ENCODE data around the gene PDGFRA. TPM values are rescaled to one million over a fixed set of nuclear protein-coding genes. Genes with fewer than 3 reads are reported as not detected.

Gene PDGFRA
- polyA plus RNA-seq, 3 donors, result not detected

- TF ChIP-seq CTCF (IDR thresholded peaks at IDR 0.05), result no peak
- no peaks in the 10 kb centered on the region for H3K79me2 ChIP-seq (ENCODE audit: insufficient read depth, low read length)
- peaks cover 0 to 8% of the 10 kb centered on the region in 2 donors for H3K36me3 Mint-ChIP-seq
- peak overlapping the region; percentile 45 for H3K4me2 ChIP-seq (replicated peaks; ENCODE audit: extremely low read depth, low read length, poor library complexity, severe bottlenecking)
- peaks cover 56% of the 10 kb centered on the region for H3K4me1 Mint-ChIP-seq
- H3K27me3 Mint-ChIP-seq (ENCODE audit: low read depth in 3 of 3), result peaks cover 65 to 88% (median 78%) of the 10 kb centered on the region in 3 donors
- peak overlapping the region in 1 of 3 experiments; percentile 51 for H3K4me3 ChIP-seq (replicated peaks in 1 of 3; ENCODE audit: low read depth in 2 of 3, low read length in 3 of 3)
- H4K20me1 ChIP-seq (ENCODE audit: insufficient read depth, low read length), result no peaks in the 10 kb centered on the region
- peaks cover 0 to 45% of the 10 kb centered on the region in 2 donors for H3K9me3 ChIP-seq (replicated peaks in 1 of 2; ENCODE audit: control insufficient read depth in 1 of 2, insufficient read depth in 1 of 2, low read length in 2 of 2)
- H3K36me3 ChIP-seq (replicated peaks in 1 of 2; ENCODE audit: control insufficient read depth in 1 of 2, insufficient read depth in 2 of 2, low read length in 2 of 2), result no peaks in the 10 kb centered on the region
- intact Hi-C loops (cut with micrococcal nuclease), result loop anchor here (2.0 to 10.0 kb wide), 6 partner anchors 323 to 1857 kb away; no protein-coding TSS in a partner anchor
- WGBS (ENCODE audit: insufficient coverage), result 0% methylated on average over 39 of the region's 63 CpGs
- H3K27ac ChIP-seq (ENCODE audit: low read depth in 1 of 2, low read length in 2 of 2), result no peak overlapping the region
- H2AFZ ChIP-seq (ENCODE audit: insufficient read depth, low read depth, low read length, poor library complexity, severe bottlenecking), result peak overlapping the region; percentile 46
- no peak overlapping the region for H3K9ac ChIP-seq (ENCODE audit: insufficient read depth, low read length, poor library complexity, severe bottlenecking)
- peaks cover 0 to 41% (median 16%) of the 10 kb centered on the region in 7 donors for H3K9me3 Mint-ChIP-seq
- H3K27ac Mint-ChIP-seq, result peak overlapping the region in 1 of 7 donors; percentile 11
- no peak for DNase-seq
- H3K4me3 Mint-ChIP-seq, result peak overlapping the region; percentile 75 to 93
- peaks cover 50 to 61% of the 10 kb centered on the region in 2 donors for H3K4me1 ChIP-seq (ENCODE audit: control insufficient read depth in 1 of 2, insufficient read depth in 2 of 2, low read length in 2 of 2)
- H3K27me3 ChIP-seq (ENCODE audit: control insufficient read depth in 2 of 2, insufficient read depth in 2 of 2, low read length in 2 of 2), result peaks cover 49 to 74% of the 10 kb centered on the region in 2 donors
Measured at GRCh38 chr4:54231768-54232688, 2.9 kb downstream of the PDGFRA start.

GRCh38 chr4:54233277-54233696, 4.2 kb downstream of the PDGFRA start:
- intact Hi-C loops (cut with micrococcal nuclease), result loop anchor here (2.0 to 10.0 kb wide), 6 partner anchors 324 to 1858 kb away; no protein-coding TSS in a partner anchor
- peak; percentile 68 to 76 (median 69) for DNase-seq
- H3K36me3 Mint-ChIP-seq, result peaks cover 0 to 6% of the 10 kb centered on the region in 2 donors
- H3K4me2 ChIP-seq (replicated peaks; ENCODE audit: extremely low read depth, low read length, poor library complexity, severe bottlenecking), result peak overlapping the region; percentile 83
- H3K4me3 ChIP-seq (replicated peaks in 1 of 3; ENCODE audit: low read depth in 2 of 3, low read length in 3 of 3), result peak overlapping the region; percentile 27 to 74 (median 32)
- peaks cover 44% of the 10 kb centered on the region for H3K4me1 Mint-ChIP-seq
- H3K9me3 ChIP-seq (replicated peaks in 1 of 2; ENCODE audit: control insufficient read depth in 1 of 2, insufficient read depth in 1 of 2, low read length in 2 of 2), result peaks cover 0 to 33% of the 10 kb centered on the region in 2 donors
- H2AFZ ChIP-seq (ENCODE audit: insufficient read depth, low read depth, low read length, poor library complexity, severe bottlenecking), result peak overlapping the region; percentile 83
- peaks cover 0 to 29% (median 12%) of the 10 kb centered on the region in 7 donors for H3K9me3 Mint-ChIP-seq
- H3K27ac ChIP-seq (ENCODE audit: low read depth in 1 of 2, low read length in 2 of 2), result no peak overlapping the region
- peak; percentile 71 for TF ChIP-seq CTCF (IDR thresholded peaks at IDR 0.05)
- WGBS (ENCODE audit: insufficient coverage), result 0% methylated on average over 35 of the region's 43 CpGs
- peaks cover 38 to 48% of the 10 kb centered on the region in 2 donors for H3K4me1 ChIP-seq (ENCODE audit: control insufficient read depth in 1 of 2, insufficient read depth in 2 of 2, low read length in 2 of 2)
- H3K4me3 Mint-ChIP-seq, result peak overlapping the region; percentile 75 to 93
- no peak overlapping the region for H3K27ac Mint-ChIP-seq
- no peaks in the 10 kb centered on the region for H4K20me1 ChIP-seq (ENCODE audit: insufficient read depth, low read length)
- H3K27me3 Mint-ChIP-seq (ENCODE audit: low read depth in 3 of 3), result peaks cover 53 to 77% (median 65%) of the 10 kb centered on the region in 3 donors
- H3K79me2 ChIP-seq (ENCODE audit: insufficient read depth, low read length), result no peaks in the 10 kb centered on the region
- no peaks in the 10 kb centered on the region for H3K36me3 ChIP-seq (replicated peaks in 1 of 2; ENCODE audit: control insufficient read depth in 1 of 2, insufficient read depth in 2 of 2, low read length in 2 of 2)
- H3K27me3 ChIP-seq (ENCODE audit: control insufficient read depth in 2 of 2, insufficient read depth in 2 of 2, low read length in 2 of 2), result peaks cover 39 to 61% of the 10 kb centered on the region in 2 donors
- no peak overlapping the region for H3K9ac ChIP-seq (ENCODE audit: insufficient read depth, low read length, poor library complexity, severe bottlenecking)
